ENCODE results near the gene MDH1B.
"Not testable (repeated sequence)": the region's sequence is repeated elsewhere in the genome, so short reads cannot be mapped to it uniquely, and the experiment has no call there.

The MDH1B gene

GRCh38 chr2:206765242-206766056 is at the start of gene MDH1B, which contains the start of gene FASTKD2:
Gene MDH1B, minus strand, starts transcription at chr2:206765328. Its CDS starts 57 bp downstream, at chr2:206765271.
Gene FASTKD2, plus strand, starts transcription at chr2:206765606. Its CDS starts 1,088 bp downstream, at chr2:206766694.
- DNase-seq = peak; percentile 88

GRCh38 chr2:206814498-206814897 is 49.4 kb upstream of the MDH1B start:
- DNase-seq = no peak

GRCh38 chr2:206812471-206812870 is 47.3 kb upstream of the MDH1B start:
- not testable (repeated sequence) for DNase-seq

- not testable (repeated sequence) for DNase-seq
Observed at GRCh38 chr2:206807624-206808023, 42.5 kb upstream of the MDH1B start.

- no peak for DNase-seq
Observed at GRCh38 chr2:206805887-206806607, 40.9 kb upstream of the MDH1B start.

- DNase-seq = no peak
Observed at GRCh38 chr2:206804326-206804725, 39.2 kb upstream of the MDH1B start.

GRCh38 chr2:206802654-206803514 is 37.8 kb upstream of the MDH1B start:
- no peak for DNase-seq

GRCh38 chr2:206801418-206802189 is 36.5 kb upstream of the MDH1B start:
- DNase-seq = no peak

GRCh38 chr2:206800506-206801417 is 35.6 kb upstream of the MDH1B start:
- peak; percentile 36 for DNase-seq

- DNase-seq = no peak
Observed at GRCh38 chr2:206799083-206799482, 34.0 kb upstream of the MDH1B start.

GRCh38 chr2:206798000-206798399 is 32.9 kb upstream of the MDH1B start:
- no peak for DNase-seq

GRCh38 chr2:206797376-206797775 is 32.2 kb upstream of the MDH1B start:
- DNase-seq = no peak

- no peak for DNase-seq
Observed at GRCh38 chr2:206792645-206793044, 27.5 kb upstream of the MDH1B start.

- no peak for DNase-seq
Observed at GRCh38 chr2:206790311-206790935, 25.3 kb upstream of the MDH1B start.

GRCh38 chr2:206784559-206785353 is 19.6 kb upstream of the MDH1B start:
- DNase-seq = no peak

- DNase-seq = no peak
Observed at GRCh38 chr2:206783718-206784117, 18.6 kb upstream of the MDH1B start.

GRCh38 chr2:206780671-206781070 is 15.5 kb upstream of the MDH1B start:
- no peak for DNase-seq

GRCh38 chr2:206776432-206776831 is 11.3 kb upstream of the MDH1B start:
- DNase-seq = no peak

- no peak for DNase-seq
Observed at GRCh38 chr2:206774871-206775270, 9.7 kb upstream of the MDH1B start.

Measured in NCI-H526 treated with DMSO at 0.1 percent for 48 hours (cell line).